Anterior cingulate cortex (tissue), 58 donors: ENCODE data around the gene LRP1-AS.
A peak's percentile ranks its signal among the peaks of the same experiment; 100 is the strongest.

ENCODE experiments used
- DNase-seq, 58 donors: peaks; one replicate each; lab custom pipeline; 2025; lab: John Stamatoyannopoulos, UW

LRP1-AS gene

DNA sequence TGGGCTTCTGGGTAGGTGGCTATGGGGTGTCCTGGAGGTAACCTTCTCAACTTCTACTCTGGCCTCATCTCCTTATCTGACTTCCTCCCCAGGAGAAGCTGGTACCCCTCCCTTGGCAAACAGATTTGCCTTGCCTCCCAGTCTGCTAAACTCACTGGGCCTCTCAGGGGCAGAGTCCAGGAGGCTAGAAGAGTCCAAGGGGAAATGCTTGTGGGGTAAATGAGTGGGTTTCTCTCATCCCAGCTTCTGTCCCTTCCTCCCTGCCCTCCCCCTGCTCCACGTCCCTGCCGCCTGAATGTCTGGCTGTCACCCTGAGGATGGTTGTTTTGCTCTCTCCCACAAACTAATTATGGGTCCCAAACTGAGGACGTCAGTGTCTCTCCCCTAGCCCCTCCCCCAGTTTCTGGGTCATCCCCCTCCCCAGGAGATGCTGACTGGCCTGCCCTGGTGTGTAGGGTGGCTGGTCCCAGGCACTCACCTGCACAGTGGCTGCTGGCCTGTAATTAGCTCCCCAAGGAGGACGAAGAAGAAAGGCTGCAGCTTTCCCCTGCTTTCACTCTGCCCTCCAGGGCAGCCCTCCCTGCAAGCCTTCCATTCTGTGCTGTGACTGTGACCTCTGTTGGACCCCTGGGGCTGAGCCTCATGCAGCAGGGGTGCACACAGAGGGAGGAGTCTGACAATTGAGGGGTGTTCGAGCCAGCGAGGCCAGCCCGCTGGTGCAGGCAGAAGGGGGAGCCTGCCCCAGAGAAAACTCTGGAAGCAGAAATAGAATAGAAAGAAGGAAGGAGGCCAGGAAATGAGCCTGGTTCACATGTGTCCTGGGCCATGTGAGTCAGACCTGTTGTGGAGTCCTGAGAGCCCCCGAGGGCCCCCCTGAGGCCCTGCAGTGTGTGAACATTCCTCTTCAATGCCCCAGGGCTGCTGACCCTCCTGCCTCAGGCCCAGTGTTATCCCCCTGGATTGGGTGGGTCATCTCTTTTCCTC, at the start of gene LRP1-AS:
Gene LRP1-AS, minus strand, starts transcription at position 659 of the 984 bp plus-strand sequence.
- DNase-seq, result peak in 5 of 58 donors; percentile 7 to 14 (median 11)

DNA sequence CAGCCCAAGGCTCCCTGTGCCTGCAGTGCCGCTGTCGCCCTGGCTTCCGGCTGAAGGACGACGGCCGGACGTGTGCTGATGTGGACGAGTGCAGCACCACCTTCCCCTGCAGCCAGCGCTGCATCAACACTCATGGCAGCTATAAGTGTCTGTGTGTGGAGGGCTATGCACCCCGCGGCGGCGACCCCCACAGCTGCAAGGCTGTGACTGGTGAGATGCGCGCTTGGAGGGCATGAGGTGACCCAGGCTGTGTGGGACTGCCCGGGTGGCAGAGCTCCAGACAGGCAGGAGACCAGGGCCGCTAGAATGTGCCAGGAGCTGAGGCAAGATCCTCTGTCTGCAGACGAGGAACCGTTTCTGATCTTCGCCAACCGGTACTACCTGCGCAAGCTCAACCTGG, 49.5 kb upstream of the LRP1-AS start:
- DNase-seq, result no peak

DNA sequence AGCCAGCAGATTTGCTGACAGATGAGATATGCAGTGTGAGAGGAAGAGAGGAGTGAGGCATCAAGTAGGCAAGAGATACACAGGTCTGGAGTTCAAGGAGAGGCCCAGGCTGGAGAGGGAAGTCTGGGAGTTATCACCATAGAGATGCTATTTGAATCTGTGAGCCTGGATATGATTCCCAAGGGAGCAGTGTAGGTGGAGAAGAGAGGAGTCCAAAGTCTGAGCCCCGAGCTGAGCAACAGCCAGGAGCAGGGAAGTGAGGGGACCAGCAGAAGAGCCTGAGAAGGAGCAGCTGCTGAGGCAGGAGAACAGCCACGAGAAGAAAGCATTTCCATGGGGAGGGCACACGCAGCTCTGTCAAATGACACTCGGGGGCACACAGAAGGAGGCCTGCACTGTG, 49.0 kb upstream of the LRP1-AS start:
- peak in 12 of 58 donors; percentile 9 to 63 (median 22) for DNase-seq

DNA sequence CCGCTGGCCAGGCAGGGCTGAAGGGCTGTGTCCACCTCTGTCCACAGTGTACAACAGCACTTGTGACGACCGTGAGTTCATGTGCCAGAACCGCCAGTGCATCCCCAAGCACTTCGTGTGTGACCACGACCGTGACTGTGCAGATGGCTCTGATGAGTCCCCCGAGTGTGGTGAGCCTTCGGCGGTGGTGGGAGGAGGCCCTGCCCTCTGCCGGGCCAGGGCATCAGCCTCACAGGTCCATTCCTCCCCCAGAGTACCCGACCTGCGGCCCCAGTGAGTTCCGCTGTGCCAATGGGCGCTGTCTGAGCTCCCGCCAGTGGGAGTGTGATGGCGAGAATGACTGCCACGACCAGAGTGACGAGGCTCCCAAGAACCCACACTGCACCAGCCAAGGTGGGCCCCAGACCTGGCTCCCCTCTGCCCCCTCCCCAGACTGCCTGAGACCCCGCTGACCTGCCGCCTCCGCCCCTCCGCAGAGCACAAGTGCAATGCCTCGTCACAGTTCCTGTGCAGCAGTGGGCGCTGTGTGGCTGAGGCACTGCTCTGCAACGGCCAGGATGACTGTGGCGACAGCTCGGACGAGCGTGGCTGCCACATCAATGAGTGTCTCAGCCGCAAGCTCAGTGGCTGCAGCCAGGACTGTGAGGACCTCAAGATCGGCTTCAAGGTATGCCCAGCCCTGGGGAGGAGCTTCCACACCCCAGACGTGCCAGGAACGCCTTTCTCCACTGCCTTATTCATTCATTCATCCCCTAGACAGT, 48.4 kb upstream of the LRP1-AS start:
- peak in 3 of 58 donors; percentile 3 to 26 (median 25) for DNase-seq

DNA sequence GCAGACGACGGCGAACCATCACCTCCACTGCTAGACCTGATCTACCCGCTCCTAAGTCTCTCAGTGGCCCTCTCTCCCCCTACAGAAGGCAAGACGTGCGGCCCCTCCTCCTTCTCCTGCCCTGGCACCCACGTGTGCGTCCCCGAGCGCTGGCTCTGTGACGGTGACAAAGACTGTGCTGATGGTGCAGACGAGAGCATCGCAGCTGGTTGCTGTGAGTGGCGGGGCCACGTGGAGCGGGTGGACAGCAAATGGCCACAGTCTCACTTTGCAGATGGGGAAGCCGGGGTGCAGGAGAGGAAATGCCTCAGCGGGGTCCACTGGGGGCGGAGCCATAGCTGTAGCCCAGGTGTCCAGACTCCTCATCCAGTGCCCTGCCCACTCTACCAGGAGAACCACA, 47.8 kb upstream of the LRP1-AS start:
- DNase-seq, result peak in 12 of 58 donors; percentile 9 to 47 (median 26)

DNA sequence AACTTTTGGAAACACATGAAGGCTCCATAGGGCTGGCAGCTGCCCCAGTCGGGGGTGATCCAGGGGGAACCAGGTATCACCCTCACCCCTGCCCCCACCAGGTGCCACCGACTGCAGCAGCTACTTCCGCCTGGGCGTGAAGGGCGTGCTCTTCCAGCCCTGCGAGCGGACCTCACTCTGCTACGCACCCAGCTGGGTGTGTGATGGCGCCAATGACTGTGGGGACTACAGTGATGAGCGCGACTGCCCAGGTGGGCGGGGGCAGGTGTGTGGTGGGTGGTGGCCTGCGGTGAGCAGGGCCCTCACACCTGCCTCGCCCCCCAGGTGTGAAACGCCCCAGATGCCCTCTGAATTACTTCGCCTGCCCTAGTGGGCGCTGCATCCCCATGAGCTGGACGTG, 46.8 kb upstream of the LRP1-AS start:
- no peak for DNase-seq

DNA sequence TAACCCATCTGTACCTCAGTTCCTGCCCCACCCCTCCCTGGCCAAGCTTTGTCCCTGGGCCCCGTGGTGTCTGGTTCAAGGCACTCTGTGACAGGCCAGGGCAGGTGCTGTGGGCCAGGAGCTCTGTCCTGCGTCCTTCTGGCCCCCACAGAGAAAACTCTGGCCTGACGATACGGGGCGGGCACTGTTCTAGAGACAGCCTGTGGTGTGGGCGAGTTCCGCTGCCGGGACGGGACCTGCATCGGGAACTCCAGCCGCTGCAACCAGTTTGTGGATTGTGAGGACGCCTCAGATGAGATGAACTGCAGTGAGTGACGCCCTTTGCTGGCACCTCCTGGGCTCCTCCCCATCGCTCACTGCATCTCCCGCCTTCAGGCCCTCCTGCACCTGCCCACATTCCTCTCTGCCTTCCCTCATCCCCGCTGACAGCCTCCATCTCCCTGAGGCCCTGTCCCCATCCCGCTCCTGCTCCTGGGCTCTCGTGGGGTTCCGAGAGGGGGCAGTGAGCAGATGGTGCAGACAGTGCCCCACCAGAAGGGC, 46.4 kb upstream of the LRP1-AS start:
- peak in 1 of 58 donors; percentile 20 for DNase-seq

DNA sequence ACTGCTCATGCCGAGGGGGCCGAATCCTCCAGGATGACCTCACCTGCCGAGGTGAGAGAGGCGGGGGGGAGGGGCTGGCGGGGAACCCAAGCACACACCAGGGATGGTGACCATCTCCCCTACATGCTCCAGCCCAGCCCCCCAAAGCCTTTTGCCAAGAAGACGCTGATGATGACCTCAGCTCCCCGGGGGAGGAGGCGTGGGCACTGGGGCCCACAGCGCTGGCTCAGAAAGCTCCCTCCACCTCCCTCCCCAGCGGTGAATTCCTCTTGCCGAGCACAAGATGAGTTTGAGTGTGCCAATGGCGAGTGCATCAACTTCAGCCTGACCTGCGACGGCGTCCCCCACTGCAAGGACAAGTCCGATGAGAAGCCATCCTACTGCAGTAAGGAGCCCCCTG, 45.5 kb upstream of the LRP1-AS start:
- DNase-seq, result no peak

DNA sequence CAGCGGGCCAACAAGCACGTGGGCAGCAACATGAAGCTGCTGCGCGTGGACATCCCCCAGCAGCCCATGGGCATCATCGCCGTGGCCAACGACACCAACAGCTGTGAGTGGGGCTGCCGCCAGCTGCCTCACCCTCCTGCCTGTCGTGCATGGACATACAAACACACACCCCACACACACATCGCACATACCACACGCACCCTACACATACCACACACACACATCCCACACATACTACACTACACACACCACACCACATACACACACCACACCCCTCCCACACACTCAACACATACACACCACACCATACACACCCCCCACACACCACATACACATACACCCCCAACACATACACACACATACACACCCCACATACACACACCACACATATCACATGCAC, 44.0 kb upstream of the LRP1-AS start:
- DNase-seq, result no peak

DNA sequence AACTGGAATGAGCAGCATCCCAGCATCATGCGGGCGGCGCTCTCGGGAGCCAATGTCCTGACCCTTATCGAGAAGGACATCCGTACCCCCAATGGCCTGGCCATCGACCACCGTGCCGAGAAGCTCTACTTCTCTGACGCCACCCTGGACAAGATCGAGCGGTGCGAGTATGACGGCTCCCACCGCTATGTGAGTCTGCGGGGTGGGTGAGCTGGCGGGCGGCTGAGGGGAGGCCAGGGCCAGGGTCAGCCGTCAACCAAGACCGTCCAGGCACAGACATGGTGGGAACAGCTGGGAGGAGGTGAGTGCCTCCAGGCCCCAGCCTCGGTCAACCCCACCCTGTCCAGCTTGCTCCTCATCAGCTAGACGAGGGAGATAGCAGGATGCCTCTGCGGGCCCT, 43.4 kb upstream of the LRP1-AS start:
- DNase-seq, result no peak

DNA sequence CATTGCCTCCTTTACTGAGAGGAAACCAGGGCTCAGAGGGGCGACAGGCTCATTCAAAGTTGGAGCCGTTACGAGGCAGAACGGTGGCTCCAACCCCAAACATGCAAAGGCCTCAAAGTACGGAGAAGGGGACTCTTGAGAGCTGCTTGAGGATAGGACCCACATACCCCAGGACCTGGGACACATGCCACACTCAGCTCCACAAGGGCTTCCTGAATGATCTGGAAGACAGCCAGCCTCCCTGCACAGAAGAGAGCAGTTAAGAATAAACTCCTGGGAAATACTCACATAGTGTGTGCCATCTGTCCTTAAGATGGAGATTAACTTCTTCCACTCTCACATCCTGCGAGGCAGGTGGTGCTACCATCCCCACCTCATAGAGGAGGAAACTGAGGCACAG, 42.6 kb upstream of the LRP1-AS start:
- peak in 24 of 58 donors; percentile 12 to 58 (median 38) for DNase-seq

DNA sequence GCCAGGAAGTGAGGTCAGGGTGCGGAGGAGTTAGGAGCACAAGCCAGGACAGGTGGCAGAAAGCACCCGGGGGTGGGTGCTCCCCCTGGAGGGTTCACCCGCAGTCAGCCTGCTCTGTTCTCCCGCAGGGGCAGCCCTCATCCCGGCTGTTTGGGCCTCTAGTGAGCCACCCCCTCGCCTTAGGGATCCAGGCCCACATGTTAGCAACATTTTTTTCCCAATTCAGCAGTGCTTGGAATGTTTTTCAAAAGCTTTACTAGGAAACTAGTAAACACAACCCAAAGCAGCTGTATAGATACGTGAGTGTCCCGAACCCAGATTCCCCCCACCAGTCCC, 40.6 kb upstream of the LRP1-AS start:
- no peak for DNase-seq

DNA sequence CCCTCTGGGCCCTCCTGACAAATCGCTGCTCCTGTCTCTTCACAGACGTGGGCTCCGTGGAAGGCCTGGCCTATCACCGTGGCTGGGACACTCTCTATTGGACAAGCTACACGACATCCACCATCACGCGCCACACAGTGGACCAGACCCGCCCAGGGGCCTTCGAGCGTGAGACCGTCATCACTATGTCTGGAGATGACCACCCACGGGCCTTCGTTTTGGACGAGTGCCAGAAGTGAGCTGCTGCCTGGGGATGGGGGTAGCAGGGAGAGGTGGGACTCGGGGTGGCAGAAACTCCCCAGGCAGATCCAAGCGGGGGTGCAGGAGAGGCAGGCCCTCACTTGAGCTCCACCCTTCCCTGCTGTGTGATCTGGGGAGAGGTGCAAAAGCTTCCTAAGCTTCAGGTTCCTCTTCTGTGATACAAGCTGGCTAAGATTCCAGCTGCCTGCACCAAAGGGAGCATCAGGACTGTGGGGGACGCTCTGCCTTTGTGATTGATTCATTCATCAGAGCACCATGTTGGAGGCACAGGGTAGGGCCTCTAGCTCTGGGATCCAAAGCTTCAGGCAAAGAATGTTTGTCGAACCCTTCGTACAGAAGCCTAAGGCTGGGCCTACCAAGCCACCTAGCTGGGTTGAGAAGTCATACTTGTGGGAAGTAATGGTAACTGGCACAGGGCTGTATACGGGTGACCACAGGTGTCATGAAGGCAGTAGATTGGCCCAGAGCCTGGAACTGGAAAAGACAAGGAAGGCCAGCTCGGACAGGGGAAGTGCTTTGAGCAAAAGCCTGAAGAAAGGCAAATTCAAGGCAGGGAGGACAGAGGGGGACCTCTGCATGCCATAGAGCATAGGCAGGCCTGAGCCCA, 40.0 kb upstream of the LRP1-AS start:
- DNase-seq, result peak in 12 of 58 donors; percentile 7 to 37 (median 22)

DNA sequence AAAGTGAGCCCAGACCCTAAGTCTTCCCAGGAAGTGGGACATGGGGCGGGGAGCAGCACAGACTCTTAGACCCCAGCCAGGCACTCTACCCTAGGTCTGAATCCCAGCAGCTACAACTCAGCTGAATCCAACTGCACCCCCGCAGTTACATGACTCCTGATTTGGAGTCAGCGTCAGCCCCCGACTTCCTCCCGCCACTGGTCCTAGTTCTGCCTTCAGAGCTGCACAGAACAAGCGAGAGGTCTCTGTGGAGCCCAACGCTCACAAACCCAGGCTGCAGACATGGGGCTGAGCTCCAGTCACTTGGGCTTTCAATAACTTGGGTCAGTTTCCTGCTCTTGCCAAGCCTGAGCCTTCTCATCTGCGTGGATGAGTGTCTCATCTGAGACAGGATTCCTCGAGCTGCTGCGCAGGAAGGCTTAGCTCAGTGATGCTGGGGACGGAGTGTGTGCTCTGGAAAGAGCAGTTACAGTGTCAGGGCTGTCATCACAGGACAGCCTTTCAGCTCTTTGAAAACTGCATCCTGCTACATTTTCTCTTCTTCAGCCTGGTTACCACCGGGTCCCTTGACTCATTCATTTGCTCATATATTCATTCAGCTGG, 38.6 kb upstream of the LRP1-AS start:
- DNase-seq, result no peak

DNA sequence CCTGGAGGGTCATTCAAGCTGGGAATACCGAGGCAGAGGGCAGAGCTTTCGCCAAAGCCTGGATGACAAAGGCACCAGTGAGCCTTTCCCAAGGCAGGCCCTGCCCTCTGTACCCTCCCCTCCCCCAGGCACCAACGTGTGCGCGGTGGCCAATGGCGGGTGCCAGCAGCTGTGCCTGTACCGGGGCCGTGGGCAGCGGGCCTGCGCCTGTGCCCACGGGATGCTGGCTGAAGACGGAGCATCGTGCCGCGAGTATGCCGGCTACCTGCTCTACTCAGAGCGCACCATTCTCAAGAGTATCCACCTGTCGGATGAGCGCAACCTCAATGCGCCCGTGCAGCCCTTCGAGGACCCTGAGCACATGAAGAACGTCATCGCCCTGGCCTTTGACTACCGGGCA, 38.0 kb upstream of the LRP1-AS start:
- peak in 2 of 58 donors; percentile 9 to 23 for DNase-seq

DNA sequence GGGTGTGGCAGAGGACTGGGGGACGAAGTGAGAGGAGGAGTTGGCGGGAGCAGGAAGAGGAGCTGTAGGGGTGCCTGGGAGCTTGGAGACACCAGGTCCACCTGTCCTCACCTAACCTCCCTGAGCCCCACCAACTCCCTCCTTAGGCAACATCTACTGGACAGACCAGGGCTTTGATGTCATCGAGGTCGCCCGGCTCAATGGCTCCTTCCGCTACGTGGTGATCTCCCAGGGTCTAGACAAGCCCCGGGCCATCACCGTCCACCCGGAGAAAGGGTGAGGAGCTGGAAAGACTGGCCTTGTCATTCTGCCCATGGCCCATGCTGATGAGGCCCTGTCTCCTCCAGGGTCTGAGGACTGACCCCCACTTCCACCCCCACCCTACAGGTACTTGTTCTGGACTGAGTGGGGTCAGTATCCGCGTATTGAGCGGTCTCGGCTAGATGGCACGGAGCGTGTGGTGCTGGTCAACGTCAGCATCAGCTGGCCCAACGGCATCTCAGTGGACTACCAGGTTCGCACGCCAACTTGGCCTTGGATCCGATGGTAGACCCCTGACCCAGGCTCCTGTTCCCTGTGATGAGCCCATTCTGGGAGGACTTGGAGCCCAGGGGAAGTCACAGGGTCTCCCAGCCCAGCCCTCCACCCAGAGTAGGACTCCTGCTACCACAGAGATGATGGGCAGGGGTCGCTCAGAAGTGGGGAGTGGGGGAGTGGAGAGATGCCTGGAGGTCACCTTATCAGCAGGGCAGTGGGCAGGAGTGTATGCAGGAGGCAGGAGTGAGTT, 36.7 kb upstream of the LRP1-AS start:
- DNase-seq, result no peak

DNA sequence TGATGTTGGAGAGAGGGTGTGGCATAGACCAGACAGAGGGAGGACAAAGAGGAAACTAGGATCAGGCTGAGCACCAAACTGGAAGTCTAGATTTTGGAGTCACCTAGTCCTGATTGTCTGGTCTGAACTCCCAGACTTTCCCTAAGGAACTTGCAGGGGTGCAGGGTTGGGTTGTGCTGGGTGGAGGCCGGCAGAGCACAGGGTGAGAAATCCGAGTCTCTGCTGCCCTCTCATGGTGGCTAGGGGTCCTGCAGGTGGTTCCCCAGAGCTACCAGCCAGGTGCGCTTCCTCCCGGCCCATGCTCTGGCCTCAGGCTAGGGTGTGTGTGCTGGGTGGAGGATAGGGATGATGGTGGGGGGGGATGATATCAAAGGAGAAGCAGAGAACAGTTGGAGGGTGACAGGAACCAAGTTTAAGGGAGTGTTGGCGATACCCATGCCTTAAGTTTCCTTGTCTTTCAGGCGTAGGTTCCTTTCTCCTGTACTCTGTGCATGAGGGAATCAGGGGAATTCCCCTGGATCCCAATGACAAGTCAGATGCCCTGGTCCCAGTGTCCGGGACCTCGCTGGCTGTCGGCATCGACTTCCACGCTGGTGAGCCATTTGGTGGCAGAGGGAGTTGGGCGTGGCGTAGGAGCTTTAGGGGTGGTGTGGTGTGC, 35.6 kb upstream of the LRP1-AS start:
- peak in 47 of 58 donors; percentile 9 to 68 (median 31) for DNase-seq

DNA sequence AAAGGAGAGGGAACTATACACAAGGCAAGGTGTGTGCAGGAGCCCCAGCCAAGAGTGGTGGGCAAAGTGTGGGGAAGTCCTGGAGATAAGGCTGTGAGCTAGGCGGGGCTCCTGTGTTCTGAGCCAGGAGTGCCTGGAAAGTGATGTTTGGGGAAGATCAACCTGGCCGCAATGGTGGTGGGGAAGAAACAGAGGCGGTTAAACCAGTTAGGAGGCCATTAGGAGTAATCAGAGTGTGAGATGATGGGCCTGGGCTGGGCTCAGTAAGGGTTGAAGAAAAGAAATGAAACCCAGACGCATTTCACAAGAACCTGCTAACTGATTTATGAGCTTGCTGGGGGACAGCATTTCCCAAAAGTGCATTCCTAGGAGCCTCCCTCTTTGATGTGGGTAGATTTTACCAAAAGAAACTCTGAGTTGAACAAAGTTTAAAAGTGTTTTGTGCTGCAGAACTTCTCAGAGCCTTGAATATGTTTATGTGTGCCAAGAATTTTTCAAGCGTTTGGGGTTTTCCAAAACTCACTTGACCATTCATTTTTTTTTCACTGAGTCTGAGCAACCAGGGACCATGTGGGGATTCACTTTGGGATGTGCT, 34.2 kb upstream of the LRP1-AS start:
- no peak for DNase-seq
